Activated CD8-positive, alpha-beta memory T cell treated with anti-CD3 and anti-CD28 coated beads, Interleukin-2, amount 50 U/mL, for 24 hours (primary cell): ENCODE results near the gene POLR2A.
"Not testable (repeated sequence)": the region's sequence is repeated elsewhere in the genome, so short reads cannot be mapped to it uniquely, and the experiment has no call there.

ENCODE experiments used
- DNase-seq: peaks from one replicate; pipeline ENCODE4 v3.0.0-alpha.2; 2020; ENCODE audit errors: extremely low read depth

The POLR2A gene

GRCh38 chr17:7479213-7480088 lies 4.7 kb upstream of the POLR2A start, which contains the start of gene ZBTB4:
Gene ZBTB4 (minus strand): TSS chr17:7479631. CDS start chr17:7466801, 12,830 bp downstream.
- DNase-seq, result no peak

- DNase-seq, result no peak
Observed at GRCh38 chr17:7480089-7480384, 4.1 kb upstream of the POLR2A start.

- not testable (repeated sequence) for DNase-seq
Observed at GRCh38 chr17:7481275-7481674, 2.9 kb upstream of the POLR2A start, which contains the start of gene SLC35G6. Gene SLC35G6 (plus strand): TSS chr17:7481446. CDS start chr17:7481517, 71 bp downstream.

- DNase-seq, result not testable (repeated sequence)
Observed at GRCh38 chr17:7481842-7482741, 2.1 kb upstream of the POLR2A start.

GRCh38 chr17:7482742-7483088 lies 1.5 kb upstream of the POLR2A start:
- not testable (repeated sequence) for DNase-seq

GRCh38 chr17:7483255-7484066 lies 705 bp upstream of the POLR2A start:
- DNase-seq, result peak; percentile 79

- DNase-seq, result no peak
Observed at GRCh38 chr17:7484919-7485377, 782 bp downstream of the POLR2A start.

GRCh38 chr17:7486181-7486580 lies 2.0 kb downstream of the POLR2A start:
- no peak for DNase-seq

GRCh38 chr17:7490144-7490543 lies 6.0 kb downstream of the POLR2A start:
- DNase-seq, result no peak

- no peak for DNase-seq
Observed at GRCh38 chr17:7491583-7491982, 7.4 kb downstream of the POLR2A start.

GRCh38 chr17:7493941-7494340 lies 9.8 kb downstream of the POLR2A start:
- DNase-seq, result no peak

GRCh38 chr17:7495906-7496434 lies 11.8 kb downstream of the POLR2A start:
- DNase-seq, result no peak

GRCh38 chr17:7496470-7497183 lies 12.5 kb downstream of the POLR2A start:
- no peak for DNase-seq

- no peak for DNase-seq
Observed at GRCh38 chr17:7497228-7497627, 13.1 kb downstream of the POLR2A start.

GRCh38 chr17:7497636-7498035 lies 13.5 kb downstream of the POLR2A start:
- DNase-seq, result no peak

- no peak for DNase-seq
Observed at GRCh38 chr17:7499161-7499560, 15.0 kb downstream of the POLR2A start.

GRCh38 chr17:7501729-7502128 lies 17.6 kb downstream of the POLR2A start:
- DNase-seq, result no peak

- DNase-seq, result no peak
Observed at GRCh38 chr17:7502171-7502847, 18.1 kb downstream of the POLR2A start.

- DNase-seq, result no peak
Observed at GRCh38 chr17:7502987-7503386, 18.8 kb downstream of the POLR2A start.

GRCh38 chr17:7503521-7503920 lies 19.4 kb downstream of the POLR2A start:
- no peak for DNase-seq
